Mesenteric fat pad (tissue), 1 donor: ENCODE measurements around the gene GPR37L1. TPM values are rescaled to one million over a fixed set of nuclear protein-coding genes. Genes with fewer than 3 reads are reported as not detected.

Experiments
- DNase-seq: peaks from one replicate; pipeline ENCODE4 v3.0.0-alpha.2; 2020; ENCODE audit warnings: low spot score
- total RNA-seq: library from RNA; stranded (reverse); fragmentation: NEBNext Ultra II Directional; extraction: Animal tissue kit (Norgen Biotek cat#: 25700); gene quantifications from one replicate; pipeline ENCODE4 v1.2.1, GENCODE V29; 2021
- donor health status: DM: yes; HTN: yes; CAD: no.

The GPR37L1 gene
- total RNA-seq, 1 donor from 2014 or later, result not detected

DNA sequence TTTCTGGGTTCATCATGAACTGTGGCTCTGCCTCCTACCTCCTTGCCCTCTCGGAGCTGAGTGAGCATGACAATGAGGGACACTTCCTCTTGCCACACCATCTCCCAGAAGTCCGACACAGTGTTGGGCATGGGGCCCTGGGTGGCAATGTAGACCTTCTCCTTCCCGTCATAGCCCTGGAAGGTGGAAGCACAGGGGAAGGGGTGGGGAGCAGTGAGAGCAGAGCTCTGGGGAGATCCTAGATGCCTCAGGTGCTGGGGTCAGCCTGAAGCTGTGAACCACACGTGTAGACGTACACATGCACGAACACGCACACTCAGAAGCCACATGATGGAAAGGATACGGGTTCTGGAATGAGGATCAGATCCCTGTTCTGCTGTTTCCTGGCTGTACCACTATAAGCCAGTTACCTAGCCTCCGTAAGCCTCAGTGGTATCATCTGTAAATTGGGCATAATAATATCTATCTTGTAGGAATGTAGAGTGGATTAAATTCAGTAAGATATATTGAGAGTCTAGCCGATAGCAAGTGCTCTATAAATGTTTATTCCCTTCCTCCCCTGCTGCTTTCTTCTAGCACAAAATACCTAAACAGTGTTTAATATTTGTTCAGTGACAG is 31.5 kb downstream of the GPR37L1 start:
- DNase-seq, result no peak

DNA sequence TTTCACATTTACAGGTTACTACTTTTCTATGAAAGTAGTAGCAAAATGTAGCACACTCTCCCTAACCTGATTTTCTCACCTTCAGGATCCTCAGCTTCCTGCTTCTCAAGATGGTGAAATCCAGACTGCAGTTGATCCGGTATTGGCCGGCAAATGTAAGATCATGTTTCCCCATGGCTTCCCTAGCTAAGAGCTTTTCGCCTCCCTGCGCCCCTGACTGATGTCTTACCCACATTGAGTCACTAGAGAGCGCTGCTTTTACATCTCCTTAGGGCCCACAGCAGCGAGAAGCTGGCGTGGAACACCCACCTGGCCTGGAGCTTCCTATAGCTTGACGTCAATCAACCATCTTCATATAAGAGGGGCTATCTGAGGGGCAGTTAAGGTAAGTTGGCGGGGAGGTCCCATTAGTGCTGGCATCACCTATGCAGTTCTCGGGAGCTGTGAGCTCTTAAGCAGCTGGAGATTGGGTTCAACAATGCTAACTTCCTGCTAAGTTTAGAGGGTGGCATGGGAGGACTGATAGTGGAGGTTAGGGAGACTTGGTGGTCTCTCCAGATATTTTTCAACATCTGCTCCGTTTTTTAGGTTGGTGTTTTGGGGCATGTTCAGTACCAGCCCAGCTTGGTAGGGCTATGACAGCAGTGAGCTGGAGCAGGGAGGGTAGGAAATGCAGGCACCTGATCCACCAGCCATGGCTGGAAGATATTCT is 32.2 kb downstream of the GPR37L1 start:
- DNase-seq, result no peak

DNA sequence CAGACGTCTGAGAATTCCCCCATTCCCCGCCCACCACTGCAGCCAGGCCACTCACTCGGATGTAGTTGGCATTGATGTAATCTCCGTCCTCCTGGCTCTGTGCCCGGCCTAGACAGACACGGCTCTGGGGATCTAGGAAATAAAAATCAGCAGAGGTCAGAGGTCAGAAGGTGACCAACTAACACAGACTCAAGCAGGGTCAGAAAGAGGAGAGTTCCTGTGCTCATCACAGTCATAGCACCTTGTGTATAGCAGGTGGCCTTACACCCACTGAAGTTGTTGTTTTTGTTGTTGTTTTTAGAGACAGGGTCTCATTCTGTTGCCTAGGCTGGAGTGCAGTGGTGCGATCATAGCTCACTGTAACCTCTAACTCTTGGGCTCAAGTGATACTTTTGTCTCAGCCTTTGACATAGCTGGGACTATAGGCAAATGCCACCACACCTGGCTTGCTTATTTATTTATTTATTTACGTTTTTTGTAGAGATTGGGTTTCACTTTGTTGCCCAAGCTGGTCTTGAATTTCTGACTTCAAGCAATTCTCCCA is 32.8 kb downstream of the GPR37L1 start:
- no peak for DNase-seq

DNA sequence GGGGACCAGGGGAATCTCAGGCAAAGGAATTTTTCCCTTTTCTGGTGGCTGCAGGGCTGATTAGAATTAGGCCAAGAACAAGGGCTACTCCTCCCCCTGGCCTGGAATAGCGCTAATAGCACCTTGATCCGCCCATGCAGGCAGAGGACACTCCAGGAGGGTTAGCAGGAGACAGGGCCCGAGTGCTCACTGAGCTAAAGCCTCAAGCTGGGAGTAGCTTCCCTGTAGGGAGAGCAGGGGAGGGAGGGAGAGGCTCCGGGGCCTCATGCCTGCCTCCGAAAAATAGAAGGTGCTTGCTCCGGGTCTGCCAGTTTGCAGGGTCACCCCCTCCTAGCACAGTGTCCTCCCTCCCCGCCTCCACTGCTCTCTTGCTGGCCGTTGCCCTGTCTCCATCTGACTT is 33.9 kb downstream of the GPR37L1 start:
- DNase-seq, result no peak

DNA sequence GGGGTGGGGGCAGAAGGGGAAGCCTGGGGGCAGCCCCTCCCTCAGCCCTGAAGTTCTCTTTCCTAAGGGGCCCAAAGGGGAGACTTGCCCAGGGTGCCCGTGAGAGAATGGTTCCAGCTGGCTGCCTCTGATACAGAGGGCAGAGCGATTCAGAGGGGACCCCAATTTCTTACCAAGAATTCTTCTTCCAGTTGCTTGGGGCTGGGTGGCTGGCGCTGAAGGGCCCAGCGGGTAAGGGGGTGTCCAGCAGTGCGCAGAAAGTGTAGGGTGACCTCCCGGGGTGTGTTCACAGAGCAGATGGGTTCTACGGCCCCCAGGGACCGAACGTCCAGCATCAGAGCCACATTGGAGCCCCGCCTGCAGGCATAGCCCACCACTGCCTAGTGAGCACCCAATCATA is 35.2 kb downstream of the GPR37L1 start:
- no peak for DNase-seq

DNA sequence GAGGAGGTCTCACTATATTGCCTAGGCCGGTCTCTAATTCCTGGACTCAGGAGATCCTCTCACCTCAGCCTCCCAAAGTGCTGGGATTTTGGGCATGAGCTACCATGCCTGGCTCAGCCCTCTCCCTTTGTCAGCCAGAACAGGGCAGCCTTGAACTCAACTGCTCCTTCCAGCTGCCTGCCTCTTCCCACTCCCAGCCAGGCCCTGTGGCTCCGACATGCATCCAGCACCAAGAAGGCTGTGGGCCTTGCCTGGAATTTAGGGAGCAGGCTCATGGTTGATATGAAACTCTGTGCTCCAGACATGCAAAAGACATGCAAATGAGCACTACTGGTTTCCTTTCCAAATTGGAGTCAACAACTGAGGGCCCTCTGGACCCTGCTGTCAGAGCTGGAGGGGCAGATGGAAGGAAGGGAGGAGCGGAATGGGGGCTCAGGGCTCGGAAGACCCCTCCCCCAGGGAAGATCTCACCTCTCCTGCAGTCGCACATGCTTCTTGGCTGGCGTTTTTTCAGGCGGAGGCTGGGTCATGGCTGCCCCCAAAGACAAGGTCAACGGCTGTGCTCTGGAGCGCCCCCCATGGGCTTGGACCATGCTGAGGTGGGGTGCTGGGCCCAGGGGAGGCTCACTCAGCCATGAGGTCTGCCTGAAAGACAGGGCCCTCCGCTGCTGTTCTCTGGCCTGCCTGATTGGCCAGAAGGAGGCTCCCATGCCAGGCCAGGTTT is 36.3 kb downstream of the GPR37L1 start:
- DNase-seq, result no peak

DNA sequence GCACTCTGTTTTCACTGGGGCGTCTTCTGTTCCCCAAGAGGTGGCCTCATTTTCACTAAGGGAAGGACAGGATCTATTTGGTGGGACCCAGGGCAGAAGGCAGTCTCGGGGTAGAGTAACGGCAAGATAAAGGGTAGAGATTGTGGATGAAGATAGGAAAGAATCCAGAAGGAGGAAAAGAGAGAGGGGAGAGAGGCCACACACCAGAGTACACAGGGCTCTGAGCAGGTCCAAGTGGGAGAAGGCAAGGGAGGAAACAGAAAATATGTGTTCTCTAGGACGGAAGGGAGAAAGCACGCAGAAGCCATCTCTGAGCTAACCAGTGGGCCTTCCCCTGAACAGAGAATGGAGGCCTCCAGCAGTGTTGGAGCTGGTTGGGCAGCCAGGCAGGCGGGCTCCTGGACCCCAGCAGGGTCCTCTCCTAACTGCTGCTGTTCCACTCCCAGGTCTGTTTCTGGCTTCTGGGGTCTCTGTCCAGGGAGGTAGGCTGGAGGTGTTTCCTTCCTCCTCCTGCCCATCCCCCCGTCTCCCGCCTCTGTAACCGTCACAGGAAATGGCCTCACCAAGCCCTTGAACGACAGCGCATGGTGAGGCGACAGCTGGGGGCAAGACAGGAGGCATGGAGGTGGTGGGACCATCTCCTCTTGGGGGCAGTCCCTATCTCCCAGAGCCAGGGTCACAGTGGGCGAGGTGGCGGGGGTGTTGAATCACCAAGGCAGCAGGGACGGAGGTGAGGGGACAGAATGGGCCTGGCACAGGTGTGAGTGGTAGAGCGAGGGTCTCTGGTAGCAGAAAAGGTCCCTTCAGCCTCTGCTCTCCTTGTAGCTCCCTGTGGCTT is 37.0 kb downstream of the GPR37L1 start:
- no peak for DNase-seq

DNA sequence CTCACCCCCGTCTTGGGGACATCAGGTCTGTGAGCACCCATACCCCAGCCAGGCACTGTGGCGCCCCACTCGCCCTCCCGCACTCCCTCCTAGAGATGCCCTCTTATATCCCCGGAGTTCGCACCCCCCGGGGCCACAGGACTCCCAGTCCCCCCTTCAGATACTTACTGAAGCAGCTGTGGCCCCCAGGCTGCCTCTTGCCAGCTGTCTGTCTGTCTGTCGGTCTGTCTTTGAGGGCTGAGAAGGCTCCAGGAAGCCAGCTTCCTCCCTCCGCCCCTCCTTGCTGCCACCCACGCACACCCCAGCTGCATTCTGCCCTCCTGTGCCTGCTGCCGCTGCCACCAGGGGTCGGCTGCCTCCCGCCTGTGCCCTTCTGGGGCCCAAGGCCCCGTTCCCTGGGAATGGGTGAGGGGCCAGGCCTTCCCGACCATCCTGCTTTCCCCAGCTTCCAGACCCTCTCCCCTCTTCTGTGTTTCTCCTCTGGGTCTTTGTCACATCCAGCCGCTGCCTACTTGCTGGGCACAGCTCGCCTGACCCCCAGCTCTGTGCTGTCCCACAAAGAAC is 37.7 kb downstream of the GPR37L1 start, which contains the start of gene PTPN7:
PTPN7 (minus strand) TSS at position 226 of the 564 bp plus-strand sequence. CDS start 1,200 bp downstream, outside the sequence.
- no peak for DNase-seq

DNA sequence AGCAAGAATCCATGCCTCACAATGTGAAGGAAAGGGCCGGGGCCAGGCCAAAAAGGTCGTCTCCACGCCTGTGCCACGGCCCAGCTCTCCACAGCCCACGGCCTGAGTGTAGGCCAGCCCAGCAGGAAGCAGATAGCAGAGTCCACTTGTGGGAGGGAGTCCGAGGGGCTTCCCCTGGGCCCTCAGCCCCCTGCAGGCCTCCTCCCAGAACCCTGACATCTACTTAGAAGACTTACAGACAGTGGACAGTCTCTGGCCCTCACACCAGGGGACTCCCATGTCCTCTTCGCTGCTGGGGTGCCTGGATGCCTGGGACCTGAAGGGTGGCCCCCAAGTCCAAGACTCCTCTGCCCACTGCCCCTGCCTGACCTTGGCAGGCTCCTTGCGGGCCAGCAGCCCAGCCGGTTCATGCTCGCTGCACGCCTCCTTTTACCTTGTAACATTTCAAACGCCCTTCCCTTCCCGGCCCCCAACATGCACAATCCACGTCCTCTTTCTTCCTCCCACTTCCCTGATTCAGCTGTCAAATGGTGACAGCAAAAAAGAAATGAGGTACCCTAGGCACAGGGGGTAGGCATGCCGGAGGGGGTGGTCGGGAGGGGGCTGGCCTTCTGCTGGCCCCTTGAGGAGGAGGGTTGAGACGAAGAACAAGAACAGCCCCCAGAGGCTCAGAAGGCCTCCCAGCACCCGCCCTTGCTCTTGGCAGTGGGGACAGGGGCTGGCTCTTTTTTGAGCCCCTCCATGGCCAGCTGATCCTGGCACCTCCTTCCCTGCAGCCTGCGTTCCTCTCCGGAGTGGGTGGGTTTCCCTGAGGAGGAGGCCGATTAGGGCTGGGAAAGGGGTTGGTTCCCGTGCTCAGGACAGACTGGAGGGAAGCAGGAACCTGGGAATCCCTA is 38.7 kb downstream of the GPR37L1 start:
- DNase-seq, result no peak

DNA sequence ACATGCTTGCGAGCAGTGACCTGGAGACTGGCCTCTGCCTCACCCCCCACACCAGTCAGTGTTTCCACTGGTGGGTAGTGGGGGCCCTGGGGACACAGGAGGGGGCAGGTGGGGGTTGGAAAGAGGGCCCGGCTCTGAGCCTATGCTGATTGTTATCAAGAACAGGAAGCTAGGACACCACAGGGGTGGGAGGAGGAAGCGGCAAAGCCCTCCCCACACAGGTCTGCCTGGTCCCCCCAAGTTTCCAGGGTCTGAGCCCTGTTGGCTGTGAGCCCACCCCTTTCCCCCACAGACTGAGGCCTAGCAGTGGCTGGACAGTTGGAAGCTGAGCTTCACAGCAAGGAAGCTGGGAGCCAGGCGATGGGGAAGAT is 39.3 kb downstream of the GPR37L1 start:
- DNase-seq, result no peak

DNA sequence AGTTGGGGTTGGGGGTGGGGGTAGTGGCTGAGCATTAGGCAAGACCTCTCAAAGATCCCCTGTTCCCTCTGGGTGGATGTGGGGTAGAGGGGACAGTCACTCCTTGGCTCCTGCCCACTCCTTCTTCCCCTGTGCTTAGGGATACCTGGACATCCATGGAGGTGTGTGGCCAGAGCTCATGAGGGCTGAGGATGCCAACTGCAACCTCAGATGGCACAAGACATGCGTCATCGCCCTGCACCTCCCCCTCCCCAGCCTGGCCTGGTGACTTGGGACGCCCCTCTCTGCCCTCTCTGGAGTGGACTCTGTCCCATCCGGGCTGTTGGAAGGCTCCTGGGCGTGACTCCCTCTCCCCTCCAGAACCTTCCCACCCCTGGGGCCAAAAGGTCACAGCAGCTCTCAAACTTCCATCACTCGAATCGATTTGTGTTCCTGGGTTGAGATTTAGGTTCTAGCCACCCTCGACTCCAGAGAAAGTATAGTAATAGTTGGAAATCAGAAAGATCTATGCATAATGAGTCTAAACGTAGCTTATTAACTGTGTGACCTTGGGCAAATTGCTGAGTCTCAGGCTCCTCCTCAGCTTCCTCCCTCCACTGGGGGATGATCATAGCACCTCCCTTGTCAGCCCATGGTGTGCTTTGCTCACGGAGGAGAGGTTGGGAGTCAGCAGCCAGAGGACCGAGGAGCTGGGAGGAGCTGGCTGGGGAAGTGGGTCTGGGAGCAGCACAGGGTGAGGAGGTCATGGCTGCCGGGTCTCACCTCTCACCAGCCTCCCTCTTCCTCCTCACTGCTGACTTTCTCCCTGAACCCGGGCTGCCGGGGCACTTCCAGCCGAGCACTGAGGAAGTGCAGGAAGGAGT is 39.9 kb downstream of the GPR37L1 start:
- DNase-seq, result no peak

DNA sequence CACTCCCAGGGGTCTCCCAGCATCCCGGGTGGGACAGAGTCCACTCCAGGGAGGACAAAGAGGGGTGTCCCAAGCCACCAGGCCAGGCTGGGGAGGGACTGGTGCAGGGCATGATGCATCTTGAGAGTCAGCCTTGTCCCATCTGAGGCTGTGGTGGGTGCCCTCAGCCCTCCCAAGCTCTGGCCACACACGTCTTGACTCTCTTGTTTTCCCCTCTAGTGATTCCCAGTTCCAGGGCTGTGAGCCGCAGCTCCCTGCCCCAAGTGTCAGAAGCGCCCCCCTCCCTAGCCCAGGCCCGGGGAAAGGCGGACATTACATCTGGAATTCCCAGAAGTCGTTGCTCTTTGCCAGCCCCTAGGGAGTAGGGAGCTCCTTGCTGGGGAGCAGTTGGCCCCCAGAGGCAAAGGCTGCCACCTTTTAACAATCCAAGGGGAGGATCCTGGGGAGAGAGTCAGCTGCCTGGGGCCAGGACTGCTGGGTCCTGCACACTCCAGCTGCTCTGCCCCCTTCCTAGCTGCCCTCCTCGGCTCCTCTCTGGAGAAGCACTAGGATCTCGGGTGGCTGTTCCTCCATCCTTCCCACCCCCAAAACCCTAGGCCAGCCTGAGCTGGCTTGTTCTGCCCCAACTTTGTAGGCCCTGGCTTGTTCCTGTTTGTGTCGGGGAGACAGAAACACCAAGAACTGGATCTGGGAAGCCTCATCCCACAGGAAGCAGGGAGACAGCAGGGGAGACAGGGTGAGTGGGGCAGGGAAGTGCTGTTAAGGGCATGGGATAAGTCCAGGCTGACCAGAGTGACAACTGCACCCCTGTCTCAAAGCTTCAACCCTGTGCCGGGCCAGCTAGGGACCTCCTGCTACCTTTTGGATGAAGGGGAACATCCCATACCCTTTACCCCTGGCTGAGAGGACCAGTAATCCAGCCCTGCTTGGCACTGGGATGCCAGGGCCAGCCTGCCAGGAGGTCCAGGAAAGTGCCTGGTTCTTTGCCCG is 40.9 kb downstream of the GPR37L1 start:
- DNase-seq, result no peak

DNA sequence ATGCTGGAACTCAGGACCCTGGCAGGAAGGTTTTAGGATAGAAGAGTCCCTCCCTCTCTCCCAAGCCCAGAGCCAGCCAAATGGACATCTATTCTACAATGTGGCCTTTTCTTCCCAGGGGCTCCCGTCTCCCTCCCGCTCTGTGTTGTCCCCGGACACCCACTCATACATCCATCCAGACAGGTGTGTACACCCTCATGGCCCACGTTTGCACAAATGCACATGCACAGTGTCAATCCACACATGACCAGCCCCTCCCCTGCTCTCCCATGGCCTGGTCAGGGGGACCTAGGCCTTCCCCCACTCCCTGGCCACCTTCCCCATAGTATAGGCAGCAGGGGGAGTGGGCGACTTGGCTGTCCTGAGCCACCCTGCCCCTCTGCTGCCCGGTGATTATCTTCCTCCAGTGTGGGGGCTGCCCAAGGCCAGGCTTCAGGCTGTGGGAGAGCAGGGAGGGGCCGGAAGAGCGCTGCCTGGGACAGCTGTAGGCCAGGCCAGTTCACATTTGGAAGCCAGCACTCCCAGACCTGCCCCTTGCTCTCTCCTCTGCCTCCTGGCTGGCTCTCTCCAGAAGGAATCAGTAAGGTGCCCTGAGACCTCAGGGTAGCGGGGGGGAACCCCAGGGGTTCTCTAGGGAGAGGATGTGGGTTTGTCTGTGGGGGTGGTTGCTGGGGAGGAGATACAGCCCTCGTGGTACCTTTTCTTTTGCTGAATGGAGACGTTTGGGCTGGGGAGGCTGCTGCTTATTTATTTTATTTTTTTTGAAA is 41.7 kb downstream of the GPR37L1 start:
- no peak for DNase-seq

DNA sequence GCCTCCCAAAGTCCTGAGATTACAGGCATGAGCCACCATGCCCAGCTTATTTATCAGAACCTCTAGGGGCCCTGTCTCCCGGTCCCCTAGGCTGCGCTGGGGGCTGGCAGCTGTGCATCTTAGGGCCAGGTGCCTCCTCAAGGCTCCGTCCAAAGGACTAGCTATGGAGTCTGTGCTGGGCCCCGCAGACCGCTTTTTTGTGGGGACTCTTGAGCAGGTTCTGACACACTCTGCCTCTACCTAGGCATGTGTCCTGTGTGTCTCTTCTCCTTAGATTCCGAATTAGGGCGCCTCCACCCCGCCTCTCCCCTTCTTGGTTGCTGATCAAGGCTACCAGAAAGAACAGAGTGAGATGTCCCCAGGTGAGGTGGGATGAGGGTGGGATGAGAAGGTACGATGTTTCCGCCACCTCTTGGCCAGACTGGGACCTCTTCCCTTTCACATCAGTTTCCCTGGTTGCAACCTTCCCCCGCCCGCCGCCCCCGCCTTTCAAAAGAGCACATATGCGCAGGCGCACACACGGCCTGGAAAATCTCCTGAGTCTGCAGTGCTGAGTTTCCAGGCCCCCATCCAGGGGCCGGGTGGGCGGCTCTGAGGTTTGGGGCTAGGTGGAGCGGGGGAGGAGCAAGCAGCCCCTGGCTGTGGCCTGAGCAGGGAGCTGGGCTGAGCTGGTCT is 42.7 kb downstream of the GPR37L1 start:
- DNase-seq, result no peak

DNA sequence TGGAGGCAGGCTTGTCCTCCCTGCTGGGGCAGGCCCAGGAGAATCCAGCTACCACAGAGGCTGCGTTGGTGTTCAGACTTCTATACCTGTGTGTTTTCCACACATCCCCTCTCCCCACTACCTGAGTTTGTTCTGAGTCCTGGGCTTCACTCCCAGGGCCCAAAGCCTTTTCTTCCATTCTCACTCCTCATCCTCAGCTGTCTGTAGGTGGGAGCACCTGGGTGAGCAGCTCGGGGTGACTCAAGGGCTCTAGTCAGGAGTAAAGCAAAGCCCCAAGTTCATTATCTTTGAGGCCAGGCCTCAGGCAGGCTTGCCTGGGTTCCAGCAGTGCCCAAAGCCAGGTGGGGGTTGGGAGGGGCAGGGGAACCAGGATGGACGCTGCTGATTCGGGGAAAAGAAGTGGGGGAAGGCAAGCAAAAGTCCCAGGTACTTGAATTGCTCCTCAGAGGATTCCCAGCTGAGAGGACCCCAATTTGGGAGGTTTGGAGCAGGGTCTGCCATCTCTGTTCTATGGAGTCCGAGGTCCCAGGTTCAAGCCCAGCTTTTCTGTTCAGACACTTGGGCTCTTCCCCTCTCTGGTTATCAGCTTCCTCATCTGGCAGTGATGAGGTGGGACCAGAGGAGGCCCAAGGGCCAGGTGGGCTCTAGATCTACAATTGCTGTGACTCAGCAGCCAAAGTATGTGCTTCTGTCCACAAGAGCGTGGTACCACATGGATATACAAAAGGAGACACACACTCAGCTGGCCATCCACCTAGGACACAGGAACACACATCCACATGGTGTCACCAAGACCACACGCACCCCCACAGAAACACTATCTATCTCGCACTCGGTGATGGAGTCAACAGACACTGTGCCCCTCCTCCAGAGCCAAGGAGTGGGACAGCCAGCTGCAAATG is 43.5 kb downstream of the GPR37L1 start:
- no peak for DNase-seq
